Thyroid gland (tissue), 4 donors: ENCODE measurements around the gene PEX14.

Experiments used
- CTCF ChIP-seq, 6 experiments: fragments of 200-600 bp in 3 of 6; fragments of 450-650 bp in 3 of 6; sonication (generic) in 3 of 6; IDR thresholded peaks; one replicate each; pipeline ENCODE4 v1.5.1; 2016 to 2019; ENCODE audit warnings: antibody characterized with exemption in 6 of 6, mild to moderate bottlenecking in 2 of 6, inconsistent platforms in 1 of 6, moderate library complexity in 1 of 6
- POLR2A ChIP-seq, 2 donors: fragments of 450-650 bp; IDR thresholded peaks; one replicate each; pipeline ENCODE4 v1.6.1; 2017; ENCODE audit warnings: antibody characterized with exemption in 2 of 2, mild to moderate bottlenecking in 2 of 2, moderate library complexity in 1 of 2

- TF ChIP-seq CTCF (IDR thresholded peaks at IDR 0.05) (no peak), POLR2A (IDR thresholded peaks at IDR 0.05) (no peak)
Observed at GRCh38 chr1:10617931-10618885, 143.5 kb downstream of the PEX14 start.
